PC-9 (cell line): Measurements from ENCODE around the gene TMEM233. TPM values are rescaled to one million over a fixed set of nuclear protein-coding genes. Genes with fewer than 3 reads are reported as not detected.

Experiments
- BruUV-seq: library from RNA; stranded (reverse); fragments of 400-500 nt; replicated peaks from 2 replicates; lab custom pipeline; 2021; lab: Mats Ljungman, UMichigan
- CTCF ChIA-PET: fragments of 300-600 bp; sonication (Branson Sonifier 250); formaldehyde crosslinking; loops from one replicate; lab custom pipeline; 2022; ENCODE audit warnings: antibody characterized with exemption; lab: Charles Lee
- POLR2A ChIA-PET: fragments of 300-600 bp; sonication (Branson Sonifier 250); formaldehyde crosslinking; loops from one replicate; lab custom pipeline; 2022; ENCODE audit warnings: antibody characterized with exemption; ENCODE audit not compliant: unreplicated experiment; lab: Charles Lee
- DNase-seq, 2 experiments: peaks; one replicate each; pipeline versions ENCODE4 v3.0.0 to v3.0.0-alpha.2; 2015 to 2022; ENCODE audit warnings: mixed read lengths in 1 of 2
- H2AFZ ChIP-seq: fragments of 200-600 bp; sonication (generic); 2 replicates; pipeline ENCODE4 v1.8.1; 2017; ENCODE audit warnings: antibody characterized with exemption
- H3F3A ChIP-seq: fragments of 200-600 bp; sonication (generic); 2 replicates; pipeline ENCODE4 v1.8.1; 2017; ENCODE audit warnings: antibody characterized with exemption, mild to moderate bottlenecking, low read depth; ENCODE audit not compliant: insufficient read depth
- H3K27ac ChIP-seq: fragments of 200-600 bp; sonication (generic); 2 replicates; pipeline ENCODE4 v1.6.1; 2016; ENCODE audit warnings: mixed run types
- H3K27me3 ChIP-seq: fragments of 200-600 bp; sonication (generic); 2 replicates; pipeline ENCODE4 v1.6.1; 2016; ENCODE audit warnings: low read depth, mixed run types; ENCODE audit not compliant: insufficient read depth
- H3K36me3 ChIP-seq: fragments of 200-600 bp; sonication (generic); 2 replicates; pipeline ENCODE4 v1.6.1; 2016; ENCODE audit warnings: low read depth, mixed run types
- H3K4me1 ChIP-seq: fragments of 200-600 bp; sonication (generic); replicated peaks from 2 replicates; pipeline ENCODE4 v1.6.1; 2016; ENCODE audit warnings: mixed run types; ENCODE audit not compliant: insufficient read depth
- H3K4me2 ChIP-seq: fragments of 200-600 bp; sonication (generic); 2 replicates; pipeline ENCODE4 v1.6.1; 2017; ENCODE audit warnings: mixed run types
- H3K4me3 ChIP-seq: fragments of 200-600 bp; sonication (generic); 2 replicates; pipeline ENCODE4 v1.6.1; 2016; ENCODE audit warnings: mixed run types
- H3K79me2 ChIP-seq: fragments of 200-600 bp; sonication (generic); 2 replicates; pipeline ENCODE4 v1.6.1; 2017; ENCODE audit warnings: low read depth, mixed run types
- H3K9me2 ChIP-seq: fragments of 200-600 bp; sonication (generic); 2 replicates; pipeline ENCODE4 v1.8.1; 2017; ENCODE audit warnings: mild to moderate bottlenecking; ENCODE audit not compliant: insufficient read depth
- H3K9me3 ChIP-seq: fragments of 200-600 bp; sonication (generic); 2 replicates; pipeline ENCODE4 v1.8.1; 2016; ENCODE audit warnings: low read depth; ENCODE audit not compliant: insufficient read depth
- H4K20me1 ChIP-seq: fragments of 200-600 bp; sonication (generic); 2 replicates; pipeline ENCODE4 v1.8.1; 2017; ENCODE audit not compliant: insufficient read depth
- EZH2 ChIP-seq: fragments of 200-600 bp; sonication (generic); IDR thresholded peaks from 2 replicates; pipeline ENCODE4 v1.8.0; 2017; ENCODE audit warnings: antibody characterized with exemption, low read depth
- intact Hi-C: fragments of 100-400 bp; cut with micrococcal nuclease; formaldehyde crosslinking; loops from one replicate; pipeline ENCODE4 v1.10.0; 2022; ENCODE audit not compliant: unreplicated experiment
- total RNA-seq: library from RNA; stranded (reverse); gene quantifications from 2 replicates; pipeline ENCODE4 v1.2.3, GENCODE V29; 2021
- TF ChIP-seq, protein P1 (sequence below): fragments of 200-600 bp; sonication (generic); conservative IDR thresholded peaks from 2 replicates; pipeline ENCODE4 v1.6.1; 2017; ENCODE audit warnings: mixed run types, antibody characterized with exemption, mild to moderate bottlenecking, moderate library complexity

TMEM233 gene
- total RNA-seq, 1 experiment from 2014 or later: not detected

DNA sequence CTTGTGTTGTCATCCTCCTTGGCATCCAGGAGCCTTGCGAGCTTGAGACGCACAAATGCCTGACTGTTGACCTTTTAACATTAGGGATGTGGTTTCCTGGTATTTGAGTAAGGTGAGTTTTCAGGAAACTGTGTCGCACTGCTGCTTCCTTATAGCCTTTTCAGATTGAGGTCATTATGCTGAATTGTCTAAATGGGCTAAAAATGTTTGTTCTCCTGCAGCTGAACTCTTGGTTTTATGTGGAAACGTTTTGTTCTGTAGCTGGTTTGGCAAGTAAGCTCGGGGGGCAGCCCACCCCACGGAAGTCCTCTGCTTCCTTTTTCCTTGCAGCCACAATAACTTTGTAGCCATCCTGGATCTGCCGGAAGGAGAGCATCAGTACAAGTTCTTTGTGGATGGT lies 80.1 kb downstream of the TMEM233 start:
- peaks cover 33% of the 10 kb centered on the region for H3F3A ChIP-seq
- POLR2A ChIA-PET: no interaction called here

DNA sequence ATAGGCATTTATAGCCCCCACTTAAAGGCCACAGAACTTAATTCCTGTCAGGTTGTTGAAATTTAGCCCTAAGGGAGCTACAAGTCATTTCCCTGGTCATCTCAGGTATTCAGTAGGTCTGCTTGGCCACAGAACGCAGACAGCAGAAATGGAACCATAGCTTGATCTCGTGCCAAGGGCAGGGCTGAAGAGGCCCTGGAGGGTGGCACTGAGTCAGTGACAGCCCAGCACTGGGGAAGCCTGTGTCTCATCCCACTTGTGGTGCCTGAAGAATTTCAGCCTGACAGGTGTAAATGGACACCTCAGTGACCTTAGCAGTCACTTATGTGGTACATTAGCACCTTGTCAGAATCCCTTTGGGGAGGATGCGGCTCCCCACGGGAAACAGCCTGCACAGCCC lies 81.0 kb downstream of the TMEM233 start:
- CTCF ChIA-PET: interaction anchor here (0.6 kb wide), 1 partner anchor 551 kb away, joined by 3 read pairs; no protein-coding TSS in a partner anchor
- Histone ChIP-seq H4K20me1 (0 out of 2 replicates have a peak, but pooled peaks cover 10% of the 10 kb centered on the region), H3K36me3 (peaks cover 64% of the 10 kb centered on the region), H3K9me2 (no peaks in the 10 kb centered on the region), H3K79me2 (peaks cover 26% of the 10 kb centered on the region), H3K27ac (peak overlapping the region; percentile 47), H3K4me3 (no peak overlapping the region), H3K27me3 (no peaks in the 10 kb centered on the region), H3K9me3 (no peaks in the 10 kb centered on the region), H2AFZ (no peak overlapping the region), H3F3A (peaks cover 31% of the 10 kb centered on the region), H3K4me1 (peaks cover 33% of the 10 kb centered on the region), H3K4me2 (no peak overlapping the region)
- intact Hi-C loops: no loop called here
- peak; percentile 74 to 77 for DNase-seq
- no TSS peak for BruUV-seq
- TF ChIP-seq, protein P1, sequence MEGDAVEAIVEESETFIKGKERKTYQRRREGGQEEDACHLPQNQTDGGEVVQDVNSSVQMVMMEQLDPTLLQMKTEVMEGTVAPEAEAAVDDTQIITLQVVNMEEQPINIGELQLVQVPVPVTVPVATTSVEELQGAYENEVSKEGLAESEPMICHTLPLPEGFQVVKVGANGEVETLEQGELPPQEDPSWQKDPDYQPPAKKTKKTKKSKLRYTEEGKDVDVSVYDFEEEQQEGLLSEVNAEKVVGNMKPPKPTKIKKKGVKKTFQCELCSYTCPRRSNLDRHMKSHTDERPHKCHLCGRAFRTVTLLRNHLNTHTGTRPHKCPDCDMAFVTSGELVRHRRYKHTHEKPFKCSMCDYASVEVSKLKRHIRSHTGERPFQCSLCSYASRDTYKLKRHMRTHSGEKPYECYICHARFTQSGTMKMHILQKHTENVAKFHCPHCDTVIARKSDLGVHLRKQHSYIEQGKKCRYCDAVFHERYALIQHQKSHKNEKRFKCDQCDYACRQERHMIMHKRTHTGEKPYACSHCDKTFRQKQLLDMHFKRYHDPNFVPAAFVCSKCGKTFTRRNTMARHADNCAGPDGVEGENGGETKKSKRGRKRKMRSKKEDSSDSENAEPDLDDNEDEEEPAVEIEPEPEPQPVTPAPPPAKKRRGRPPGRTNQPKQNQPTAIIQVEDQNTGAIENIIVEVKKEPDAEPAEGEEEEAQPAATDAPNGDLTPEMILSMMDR: no peak
- TF ChIP-seq EZH2: no peak
- POLR2A ChIA-PET: no interaction called here

More for the DNA sequence above, 80.1 kb downstream of the TMEM233 start:
- intact Hi-C loops: no loop called here
- Histone ChIP-seq H3K27me3 (no peaks in the 10 kb centered on the region), H3K9me3 (no peaks in the 10 kb centered on the region), H3K4me2 (no peak overlapping the region), H4K20me1 (0 out of 2 replicates have a peak, but pooled peaks cover 10% of the 10 kb centered on the region), H3K4me1 (peaks cover 35% of the 10 kb centered on the region), H3K79me2 (peaks cover 33% of the 10 kb centered on the region), H3K4me3 (no peak overlapping the region), H3K9me2 (no peaks in the 10 kb centered on the region), H2AFZ (no peak overlapping the region), H3K36me3 (peaks cover 58% of the 10 kb centered on the region), H3K27ac (peak overlapping the region; percentile 47)
- BruUV-seq: no TSS peak
- peak in 1 of 2 experiments; percentile 85 for DNase-seq
- TF ChIP-seq EZH2: no peak
- TF ChIP-seq, protein P1: no peak
- CTCF ChIA-PET: no interaction called here

DNA sequence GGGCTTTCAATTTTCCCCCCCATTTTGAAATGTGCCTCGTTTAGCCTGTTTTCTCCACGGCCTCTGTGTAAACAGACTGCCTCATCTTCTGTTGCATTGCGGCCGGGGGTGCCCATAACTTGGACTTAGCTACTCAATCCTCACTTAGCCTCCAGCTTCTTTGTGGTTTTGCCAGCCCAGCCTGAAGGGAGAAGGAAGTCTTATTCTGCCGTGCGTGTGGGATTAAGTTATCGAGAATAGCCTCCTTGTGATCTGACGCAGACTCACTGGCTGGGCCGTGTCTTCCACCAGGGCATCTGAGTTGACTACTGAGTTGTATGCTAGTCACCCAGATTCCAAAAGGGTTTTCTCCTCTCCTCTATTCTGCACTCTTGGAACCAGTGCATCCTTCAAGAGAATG lies 82.4 kb downstream of the TMEM233 start:
- CTCF ChIA-PET: no interaction called here

More for the DNA sequence above, 82.4 kb downstream of the TMEM233 start:
- H3K36me3 ChIP-seq: peaks cover 59% of the 10 kb centered on the region
- intact Hi-C loops: no loop called here
- H3F3A ChIP-seq: peaks cover 22% of the 10 kb centered on the region
- no peaks in the 10 kb centered on the region for H3K27me3 ChIP-seq
- TF ChIP-seq, protein P1: no peak
- POLR2A ChIA-PET: no interaction called here
- DNase-seq: no peak
- H3K4me1 ChIP-seq: peaks cover 20% of the 10 kb centered on the region
- peaks cover 11% of the 10 kb centered on the region for H3K79me2 ChIP-seq
- H3K4me3 ChIP-seq: no peak overlapping the region
- H3K27ac ChIP-seq: no peak overlapping the region
- no peak overlapping the region for H3K4me2 ChIP-seq
- H3K9me2 ChIP-seq: no peaks in the 10 kb centered on the region
- H3K9me3 ChIP-seq: no peaks in the 10 kb centered on the region
- BruUV-seq: no TSS peak
- no peak overlapping the region for H2AFZ ChIP-seq
- H4K20me1 ChIP-seq: 0 out of 2 replicates have a peak, but pooled peaks cover 3% of the 10 kb centered on the region
